Measurements from ENCODE around the gene PLA2G6. TPM values are rescaled to one million over a fixed set of nuclear protein-coding genes. Genes with fewer than 3 reads are reported as not detected.

Gene PLA2G6
- total RNA-seq, 5 donors from 2014 or later (not counting 1 experiment from before 2014, with no cell fraction given): 93.6 to 197 (median 162) TPM

GRCh38 chr22:38220163-38220562 lies 38.5 kb upstream of the PLA2G6 start:
- DNase-seq: no peak
- peaks cover 10 to 24% (median 18%) of the 10 kb centered on the region in 3 donors for H3K4me1 Mint-ChIP-seq
- no peaks in the 10 kb centered on the region for H3K9me3 Mint-ChIP-seq
- Histone ChIP-seq H3K27me3 (replicated peaks in 1 of 2; ENCODE audit: control insufficient read depth in 2 of 2, extremely low read depth in 1 of 2, insufficient read depth in 2 of 2, low read length in 1 of 2) (no peaks in the 10 kb centered on the region), H3K4me3 (ENCODE audit: control insufficient read depth in 1 of 2, extremely low read depth in 1 of 2, low read length in 1 of 2) (no peak overlapping the region), H3K9me3 (no peaks in the 10 kb centered on the region), H3K4me1 (ENCODE audit: control insufficient read depth in 1 of 2, extremely low read depth in 1 of 2, insufficient read depth in 2 of 2, low read length in 2 of 2) (peaks cover 0 to 32% of the 10 kb centered on the region in 2 experiments), H3K27ac (ENCODE audit: low read length) (no peak overlapping the region), H3K36me3 (ENCODE audit: control insufficient read depth in 2 of 2, extremely low read depth in 1 of 2, insufficient read depth in 1 of 2, low read length in 1 of 2) (peaks cover 6 to 11% of the 10 kb centered on the region in 2 donors)
- no peak overlapping the region for H3K4me3 Mint-ChIP-seq
- H3K27ac Mint-ChIP-seq: peak overlapping the region in 1 of 2 donors; percentile 48
- H3K36me3 Mint-ChIP-seq: peaks cover 9% of the 10 kb centered on the region
- ChIA-PET POLR2A (no interaction called here), CTCF (no interaction called here)
- WGBS (ENCODE audit: insufficient coverage): 91% methylated on average over 5 of the region's 8 CpGs
- no peaks in the 10 kb centered on the region for H3K27me3 Mint-ChIP-seq
- no peak for ATAC-seq (replicated peaks in 1 of 4)

GRCh38 chr22:38219632-38220031 lies 38.0 kb upstream of the PLA2G6 start:
- Mint-ChIP-seq H3K27me3 (no peaks in the 10 kb centered on the region), H3K9me3 (no peaks in the 10 kb centered on the region), H3K4me1 (peaks cover 15 to 27% (median 22%) of the 10 kb centered on the region in 3 donors), H3K27ac (peak overlapping the region; percentile 48 to 80), H3K36me3 (peaks cover 8% of the 10 kb centered on the region), H3K4me3 (peak overlapping the region in 1 of 3 donors; percentile 31)
- Histone ChIP-seq H3K4me1 (ENCODE audit: control insufficient read depth in 1 of 2, extremely low read depth in 1 of 2, insufficient read depth in 2 of 2, low read length in 2 of 2) (peaks cover 0 to 35% of the 10 kb centered on the region in 2 experiments), H3K27ac (ENCODE audit: low read length) (no peak overlapping the region), H3K27me3 (replicated peaks in 1 of 2; ENCODE audit: control insufficient read depth in 2 of 2, extremely low read depth in 1 of 2, insufficient read depth in 2 of 2, low read length in 1 of 2) (no peaks in the 10 kb centered on the region), H3K4me3 (ENCODE audit: control insufficient read depth in 1 of 2, extremely low read depth in 1 of 2, low read length in 1 of 2) (no peak overlapping the region), H3K36me3 (ENCODE audit: control insufficient read depth in 2 of 2, extremely low read depth in 1 of 2, insufficient read depth in 1 of 2, low read length in 1 of 2) (peaks cover 3 to 6% of the 10 kb centered on the region in 2 donors), H3K9me3 (no peaks in the 10 kb centered on the region)
- no peak for ATAC-seq (replicated peaks in 1 of 4)
- POLR2A ChIA-PET: no interaction called here
- WGBS (ENCODE audit: insufficient coverage): 96% methylated on average over 6 of the region's 10 CpGs
- no peak for DNase-seq
- CTCF ChIA-PET: no interaction called here

DNA sequence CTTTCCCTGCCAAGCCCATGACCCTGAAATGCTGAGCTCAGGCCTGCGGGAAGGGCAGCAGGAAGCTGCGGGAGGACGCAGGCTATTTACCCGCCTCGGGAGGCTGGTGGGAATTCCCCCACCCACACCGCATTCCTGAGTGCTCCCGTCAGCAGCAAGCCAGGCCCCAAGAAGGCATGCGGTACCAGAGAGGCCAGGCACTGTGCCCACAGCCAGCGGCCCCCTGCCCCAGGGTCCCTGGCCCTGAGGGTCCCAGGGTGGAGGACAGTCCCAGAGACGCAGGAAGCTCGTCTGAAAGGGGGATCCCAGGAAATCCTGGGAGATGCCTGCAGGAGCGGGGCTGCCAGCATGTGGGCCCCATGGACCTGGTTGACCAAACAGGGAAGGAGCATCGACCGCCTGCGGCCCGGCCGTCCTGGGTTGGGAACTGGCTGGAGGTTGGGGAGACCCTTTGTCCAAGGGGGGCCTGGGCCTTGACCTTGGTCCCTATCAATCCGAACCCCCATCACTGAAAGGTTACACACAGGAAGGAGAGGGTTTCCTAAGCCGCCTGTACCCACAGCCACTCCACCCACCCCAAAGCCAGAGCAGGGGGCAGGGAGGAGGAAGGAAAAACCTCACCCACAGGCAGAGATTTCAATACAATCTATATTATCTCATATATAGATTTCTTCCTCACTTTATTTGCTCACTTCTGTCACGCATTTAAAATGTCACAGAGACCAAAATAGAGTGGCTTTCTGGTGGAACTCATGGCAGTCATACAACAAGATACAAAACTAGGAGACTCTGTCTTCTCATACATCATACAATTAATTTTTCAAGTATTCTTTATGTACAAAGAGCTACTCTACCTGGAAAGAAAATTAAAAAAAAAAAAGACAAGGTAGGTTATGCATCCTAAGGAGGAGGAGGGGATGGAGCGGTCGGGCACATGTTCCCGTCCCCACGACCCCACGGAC lies 37.3 kb upstream of the PLA2G6 start:
- Mint-ChIP-seq H3K9me3 (no peaks in the 10 kb centered on the region), H3K36me3 (peaks cover 8% of the 10 kb centered on the region), H3K27ac (peak overlapping the region; percentile 79 to 83), H3K4me1 (peaks cover 15 to 31% (median 27%) of the 10 kb centered on the region in 3 donors), H3K4me3 (peak overlapping the region in 1 of 3 donors; percentile 31), H3K27me3 (no peaks in the 10 kb centered on the region)
- peak overlapping the region; percentile 74 for H3K27ac ChIP-seq (ENCODE audit: low read length)
- H3K9me3 ChIP-seq: no peaks in the 10 kb centered on the region
- H3K27me3 ChIP-seq (replicated peaks in 1 of 2; ENCODE audit: control insufficient read depth in 2 of 2, extremely low read depth in 1 of 2, insufficient read depth in 2 of 2, low read length in 1 of 2): no peaks in the 10 kb centered on the region
- H3K4me3 ChIP-seq (ENCODE audit: control insufficient read depth in 1 of 2, extremely low read depth in 1 of 2, low read length in 1 of 2): no peak overlapping the region
- WGBS (ENCODE audit: insufficient coverage): 52% methylated on average over 12 of the region's 25 CpGs
- peak in 1 of 4 experiments; percentile 16 for ATAC-seq (replicated peaks in 1 of 4)
- peaks cover 3 to 4% of the 10 kb centered on the region in 2 donors for H3K36me3 ChIP-seq (ENCODE audit: control insufficient read depth in 2 of 2, extremely low read depth in 1 of 2, insufficient read depth in 1 of 2, low read length in 1 of 2)
- ChIA-PET POLR2A (interaction anchor here (0.6 kb wide), 2 partner anchors 13 to 237 kb away, joined by 3 to 4 read pairs; no protein-coding TSS in a partner anchor), CTCF (interaction anchor here (0.6 kb wide), 2 partner anchors 107 to 1825 kb away, joined by 3 to 4 read pairs; no protein-coding TSS in a partner anchor)
- peaks cover 1 to 41% of the 10 kb centered on the region in 2 experiments for H3K4me1 ChIP-seq (ENCODE audit: control insufficient read depth in 1 of 2, extremely low read depth in 1 of 2, insufficient read depth in 2 of 2, low read length in 2 of 2)
- peak in 22 of 35 experiments; percentile 9 to 71 (median 30) for DNase-seq

DNA sequence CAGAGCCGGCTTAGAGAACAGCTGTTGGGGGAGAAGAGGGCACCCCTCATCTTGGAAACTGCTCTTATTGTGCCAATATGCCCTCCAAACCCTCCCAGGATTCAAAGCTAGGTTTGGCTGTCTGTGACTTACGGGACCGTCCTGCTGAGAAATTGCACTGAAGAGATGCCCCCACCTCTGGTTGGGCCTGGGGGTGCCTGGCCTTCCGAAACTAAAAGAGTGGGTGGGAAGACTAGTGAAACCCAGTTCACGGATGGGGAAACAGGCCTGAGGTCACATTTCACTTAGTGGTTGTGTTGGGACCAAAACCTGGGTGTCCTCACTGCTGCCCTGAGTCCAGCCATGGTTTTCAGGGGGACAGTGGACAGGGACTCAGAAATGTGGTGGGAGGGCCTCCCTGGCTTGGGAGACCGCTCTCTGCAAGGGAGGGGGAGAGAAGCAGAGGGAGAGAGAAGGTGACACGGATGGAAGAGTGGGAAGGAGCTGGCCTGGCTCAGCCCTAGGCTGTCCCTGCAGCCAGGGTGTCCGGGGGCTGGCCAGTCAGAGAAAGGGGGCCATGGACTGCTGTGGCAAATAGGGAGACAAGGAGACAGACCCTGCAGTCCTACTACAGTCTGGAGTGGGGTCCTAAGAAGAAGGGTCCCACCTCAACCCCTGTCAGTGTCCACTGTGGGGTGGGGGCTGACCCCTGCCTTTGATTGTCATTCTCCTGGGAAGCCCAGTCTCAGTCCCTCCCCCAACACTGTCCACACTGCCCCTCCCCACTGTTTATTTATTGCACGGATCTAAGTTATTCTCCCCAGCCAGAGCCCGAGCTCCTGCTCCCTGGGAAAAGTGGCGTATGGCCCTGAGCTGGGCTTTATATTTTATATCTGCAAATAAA lies 33.8 kb upstream of the PLA2G6 start:
- Histone ChIP-seq H3K36me3 (ENCODE audit: control insufficient read depth in 2 of 2, extremely low read depth in 1 of 2, insufficient read depth in 1 of 2, low read length in 1 of 2) (no peaks in the 10 kb centered on the region), H3K9me3 (no peaks in the 10 kb centered on the region), H3K4me1 (ENCODE audit: control insufficient read depth in 1 of 2, extremely low read depth in 1 of 2, insufficient read depth in 2 of 2, low read length in 2 of 2) (peaks cover 2 to 44% of the 10 kb centered on the region in 2 experiments), H3K27ac (ENCODE audit: low read length) (no peak overlapping the region), H3K27me3 (replicated peaks in 1 of 2; ENCODE audit: control insufficient read depth in 2 of 2, extremely low read depth in 1 of 2, insufficient read depth in 2 of 2, low read length in 1 of 2) (no peaks in the 10 kb centered on the region), H3K4me3 (ENCODE audit: control insufficient read depth in 1 of 2, extremely low read depth in 1 of 2, low read length in 1 of 2) (no peak overlapping the region)
- Mint-ChIP-seq H3K27ac (peak overlapping the region; percentile 36 to 48), H3K36me3 (no peaks in the 10 kb centered on the region), H3K4me1 (peaks cover 28 to 40% (median 35%) of the 10 kb centered on the region in 3 donors), H3K27me3 (no peaks in the 10 kb centered on the region), H3K9me3 (no peaks in the 10 kb centered on the region), H3K4me3 (peak overlapping the region in 2 of 3 donors; percentile 34 to 58)
- ATAC-seq (replicated peaks in 1 of 4) (no peak), DNase-seq (no peak)
- POLR2A ChIA-PET: interaction anchor here in 1 of 2 donors (1.3 kb wide), 1 partner anchor 14 kb away, joined by 4 read pairs; the partner anchor contains the start of gene MAFF
- CTCF ChIA-PET: interaction anchor here in 1 of 2 donors (0.6 kb wide), 1 partner anchor 35 kb away, joined by 3 read pairs; no protein-coding TSS in a partner anchor
- WGBS (ENCODE audit: insufficient coverage): 97% methylated on average over 5 of the region's 11 CpGs

DNA sequence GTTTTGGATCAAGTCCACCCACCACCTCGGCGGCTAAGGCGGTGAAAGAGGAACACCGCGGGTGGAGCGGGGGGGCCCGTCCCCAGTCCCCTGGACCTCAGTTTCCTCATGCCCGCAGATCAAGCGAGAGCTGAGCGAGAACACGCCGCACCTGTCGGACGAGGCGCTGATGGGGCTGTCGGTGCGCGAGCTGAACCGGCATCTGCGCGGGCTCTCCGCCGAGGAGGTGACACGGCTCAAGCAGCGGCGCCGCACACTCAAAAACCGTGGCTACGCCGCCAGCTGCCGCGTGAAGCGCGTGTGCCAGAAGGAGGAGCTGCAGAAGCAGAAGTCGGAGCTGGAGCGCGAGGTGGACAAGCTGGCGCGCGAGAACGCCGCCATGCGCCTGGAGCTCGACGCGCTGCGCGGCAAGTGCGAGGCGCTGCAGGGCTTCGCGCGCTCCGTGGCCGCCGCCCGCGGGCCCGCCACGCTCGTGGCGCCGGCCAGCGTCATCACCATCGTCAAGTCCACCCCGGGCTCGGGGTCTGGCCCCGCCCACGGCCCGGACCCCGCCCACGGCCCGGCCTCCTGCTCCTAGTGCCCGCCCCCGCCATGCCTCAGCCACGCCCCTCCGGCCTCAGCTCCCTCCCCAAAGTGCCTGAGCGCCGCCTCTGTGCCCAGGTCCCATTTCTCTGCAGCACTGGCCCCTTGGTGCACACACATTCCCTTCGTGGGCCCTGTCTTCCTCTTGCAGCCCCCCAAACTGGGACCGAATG lies 32.8 kb upstream of the PLA2G6 start:
- DNase-seq (peak; percentile 24 to 84 (median 64)), ATAC-seq (replicated peaks in 1 of 4) (peak; percentile 83 to 89 (median 84))
- no peaks in the 10 kb centered on the region for H3K36me3 Mint-ChIP-seq
- H3K27ac Mint-ChIP-seq: peak overlapping the region in 1 of 2 donors; percentile 55
- Histone ChIP-seq H3K36me3 (ENCODE audit: control insufficient read depth in 2 of 2, extremely low read depth in 1 of 2, insufficient read depth in 1 of 2, low read length in 1 of 2) (no peaks in the 10 kb centered on the region), H3K4me1 (ENCODE audit: control insufficient read depth in 1 of 2, extremely low read depth in 1 of 2, insufficient read depth in 2 of 2, low read length in 2 of 2) (peaks cover 2 to 34% of the 10 kb centered on the region in 2 experiments), H3K27ac (ENCODE audit: low read length) (peak overlapping the region; percentile 34), H3K4me3 (ENCODE audit: control insufficient read depth in 1 of 2, extremely low read depth in 1 of 2, low read length in 1 of 2) (peak overlapping the region; percentile 36 to 56), H3K27me3 (replicated peaks in 1 of 2; ENCODE audit: control insufficient read depth in 2 of 2, extremely low read depth in 1 of 2, insufficient read depth in 2 of 2, low read length in 1 of 2) (no peaks in the 10 kb centered on the region), H3K9me3 (no peaks in the 10 kb centered on the region)
- H3K27me3 Mint-ChIP-seq: no peaks in the 10 kb centered on the region
- H3K4me3 Mint-ChIP-seq: peak overlapping the region; percentile 53 to 62 (median 60)
- H3K9me3 Mint-ChIP-seq: no peaks in the 10 kb centered on the region
- 39% methylated on average over 74 of the region's 81 CpGs for WGBS (ENCODE audit: insufficient coverage)
- ChIA-PET POLR2A (interaction anchor here in 1 of 2 donors (0.5 to 1.3 kb wide), 3 partner anchors 13 to 908 kb away, joined by 3 to 8 read pairs (median 4); partner anchors contain the start of genes MAFF and PDXP), CTCF (interaction anchor here in 1 of 2 donors (0.6 to 1.0 kb wide), 2 partner anchors 34 to 162 kb away, joined by 3 read pairs; no protein-coding TSS in a partner anchor)
- peaks cover 27 to 38% (median 35%) of the 10 kb centered on the region in 3 donors for H3K4me1 Mint-ChIP-seq
